ENCODE results near the gene PDGFA. TPM values are rescaled to one million over a fixed set of nuclear protein-coding genes. Genes with fewer than 3 reads are reported as not detected.

PDGFA gene
- total RNA-seq, 1 donor from 2014 or later, result 7.6 TPM

DNA sequence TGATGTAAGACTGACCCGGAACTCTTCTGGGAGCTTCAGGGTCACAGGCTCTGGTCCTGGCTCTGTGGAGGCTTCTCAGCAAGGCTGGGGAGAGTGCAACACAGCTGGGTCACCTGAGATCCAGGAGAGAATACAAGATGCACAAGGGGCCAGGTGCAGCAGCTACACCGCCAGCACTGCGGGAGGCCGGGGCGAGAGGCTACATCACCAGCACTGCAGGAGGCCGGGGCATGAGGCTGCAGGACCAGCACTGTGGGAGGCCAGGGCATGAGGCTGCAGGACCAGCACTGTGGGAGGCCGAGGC is 44.3 kb downstream of the PDGFA start:
- H3K4me1 Mint-ChIP-seq (ENCODE audit: low read depth, unreplicated experiment), result peaks cover 2% of the 10 kb centered on the region
- DNase-seq, result no peak
- TF ChIP-seq, protein P1, sequence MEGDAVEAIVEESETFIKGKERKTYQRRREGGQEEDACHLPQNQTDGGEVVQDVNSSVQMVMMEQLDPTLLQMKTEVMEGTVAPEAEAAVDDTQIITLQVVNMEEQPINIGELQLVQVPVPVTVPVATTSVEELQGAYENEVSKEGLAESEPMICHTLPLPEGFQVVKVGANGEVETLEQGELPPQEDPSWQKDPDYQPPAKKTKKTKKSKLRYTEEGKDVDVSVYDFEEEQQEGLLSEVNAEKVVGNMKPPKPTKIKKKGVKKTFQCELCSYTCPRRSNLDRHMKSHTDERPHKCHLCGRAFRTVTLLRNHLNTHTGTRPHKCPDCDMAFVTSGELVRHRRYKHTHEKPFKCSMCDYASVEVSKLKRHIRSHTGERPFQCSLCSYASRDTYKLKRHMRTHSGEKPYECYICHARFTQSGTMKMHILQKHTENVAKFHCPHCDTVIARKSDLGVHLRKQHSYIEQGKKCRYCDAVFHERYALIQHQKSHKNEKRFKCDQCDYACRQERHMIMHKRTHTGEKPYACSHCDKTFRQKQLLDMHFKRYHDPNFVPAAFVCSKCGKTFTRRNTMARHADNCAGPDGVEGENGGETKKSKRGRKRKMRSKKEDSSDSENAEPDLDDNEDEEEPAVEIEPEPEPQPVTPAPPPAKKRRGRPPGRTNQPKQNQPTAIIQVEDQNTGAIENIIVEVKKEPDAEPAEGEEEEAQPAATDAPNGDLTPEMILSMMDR (IDR thresholded peaks at IDR 0.05; ENCODE audit: partially characterized antibody, unreplicated experiment), result no peak

DNA sequence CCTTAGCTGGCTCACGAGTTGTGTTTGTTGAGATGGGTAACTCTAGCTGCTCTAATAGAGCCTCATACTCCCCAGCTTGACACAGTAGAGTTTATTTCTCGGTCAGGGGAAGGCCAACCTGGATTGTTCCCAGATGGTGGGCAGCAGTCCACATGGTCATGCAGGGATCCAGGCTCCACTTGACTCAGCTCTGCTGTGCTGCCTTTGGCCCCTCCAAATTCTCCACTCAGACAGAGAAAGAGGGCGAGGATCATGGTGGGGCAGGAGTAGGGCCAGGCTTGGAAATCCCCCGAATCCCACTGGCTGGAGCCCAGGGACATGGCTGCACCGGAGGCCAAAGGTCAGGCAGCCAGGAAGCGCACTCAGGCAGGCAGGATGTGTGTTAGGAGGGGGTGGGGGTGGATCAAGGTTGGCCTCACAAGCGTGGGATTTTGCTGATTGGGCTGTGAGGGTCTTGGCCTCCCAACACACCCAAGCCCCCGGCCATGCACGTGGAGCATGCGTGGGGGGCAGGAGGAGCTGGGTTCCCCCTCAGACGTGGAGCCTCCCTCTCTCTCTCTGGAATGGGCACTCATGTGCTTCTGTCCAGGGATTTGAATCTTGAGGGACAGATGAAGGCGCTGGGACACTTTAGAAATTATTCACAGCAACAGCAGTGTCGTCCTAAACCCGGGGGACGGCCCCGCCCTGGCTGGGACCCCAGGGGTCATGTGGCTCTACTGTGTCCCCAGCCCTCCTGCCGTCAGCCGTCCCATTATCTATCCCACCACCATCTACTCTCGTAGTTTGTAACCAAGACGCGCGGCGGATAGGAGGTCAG is 44.8 kb downstream of the PDGFA start:
- TF ChIP-seq, protein P1 (IDR thresholded peaks at IDR 0.05; ENCODE audit: partially characterized antibody, unreplicated experiment), result no peak

More for the DNA sequence above, 44.3 kb downstream of the PDGFA start:
- H3K9me3 Mint-ChIP-seq (ENCODE audit: unreplicated experiment), result peaks cover 2% of the 10 kb centered on the region
- H3K36me3 Mint-ChIP-seq (ENCODE audit: unreplicated experiment), result no peaks in the 10 kb centered on the region
- peaks cover 7% of the 10 kb centered on the region for H3K27me3 Mint-ChIP-seq (ENCODE audit: unreplicated experiment)
- no peak overlapping the region for H3K27ac Mint-ChIP-seq (ENCODE audit: unreplicated experiment)
- H3K4me3 Mint-ChIP-seq (ENCODE audit: unreplicated experiment), result no peak overlapping the region

DNA sequence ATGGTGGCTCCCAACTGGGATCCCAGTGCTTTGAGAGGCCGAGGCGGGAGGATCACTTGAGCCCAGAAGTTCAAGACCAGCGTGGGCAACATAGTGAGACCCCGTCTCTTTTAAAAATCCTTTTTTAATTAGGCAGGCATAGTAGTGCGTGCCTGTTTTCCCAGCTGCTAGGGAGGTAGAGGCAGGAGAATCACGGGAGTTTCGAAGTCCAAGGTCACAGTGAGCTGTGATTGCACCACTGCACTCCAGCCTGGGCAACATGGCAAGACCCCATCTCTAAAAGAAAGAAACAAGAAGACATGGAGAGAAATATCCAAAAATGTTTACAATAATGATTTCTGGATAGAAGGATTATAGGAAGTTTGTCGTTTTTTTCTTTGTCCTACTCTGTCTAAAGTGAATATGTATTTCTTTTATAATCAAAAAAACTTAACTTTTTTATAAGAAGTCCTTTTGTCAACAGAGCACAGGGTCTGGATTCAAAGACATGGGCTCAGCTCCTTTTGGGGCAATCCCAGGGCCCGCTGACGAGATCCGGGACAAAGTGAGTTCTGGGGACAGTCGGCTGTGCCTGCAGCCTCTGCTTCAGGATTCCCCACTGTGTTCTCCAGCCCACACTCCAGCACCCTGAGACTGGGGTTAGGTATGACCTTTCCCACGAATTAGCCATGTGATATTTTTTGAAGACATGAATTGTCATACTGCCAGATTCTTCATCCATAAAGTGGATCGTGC is 45.6 kb downstream of the PDGFA start:
- Mint-ChIP-seq H3K4me3 (ENCODE audit: unreplicated experiment) (no peak overlapping the region), H3K9me3 (ENCODE audit: unreplicated experiment) (peaks cover 2% of the 10 kb centered on the region), H3K27me3 (ENCODE audit: unreplicated experiment) (peaks cover 6% of the 10 kb centered on the region), H3K27ac (ENCODE audit: unreplicated experiment) (no peak overlapping the region), H3K36me3 (ENCODE audit: unreplicated experiment) (no peaks in the 10 kb centered on the region), H3K4me1 (ENCODE audit: low read depth, unreplicated experiment) (peaks cover 2% of the 10 kb centered on the region)
- DNase-seq, result no peak
- TF ChIP-seq, protein P1 (IDR thresholded peaks at IDR 0.05; ENCODE audit: partially characterized antibody, unreplicated experiment), result no peak

More for the DNA sequence above, 44.8 kb downstream of the PDGFA start:
- DNase-seq, result peak; percentile 10
- peaks cover 2% of the 10 kb centered on the region for H3K4me1 Mint-ChIP-seq (ENCODE audit: low read depth, unreplicated experiment)
- H3K27me3 Mint-ChIP-seq (ENCODE audit: unreplicated experiment), result peaks cover 7% of the 10 kb centered on the region
- no peak overlapping the region for H3K27ac Mint-ChIP-seq (ENCODE audit: unreplicated experiment)
- H3K9me3 Mint-ChIP-seq (ENCODE audit: unreplicated experiment), result peaks cover 2% of the 10 kb centered on the region
- no peaks in the 10 kb centered on the region for H3K36me3 Mint-ChIP-seq (ENCODE audit: unreplicated experiment)
- no peak overlapping the region for H3K4me3 Mint-ChIP-seq (ENCODE audit: unreplicated experiment)

DNA sequence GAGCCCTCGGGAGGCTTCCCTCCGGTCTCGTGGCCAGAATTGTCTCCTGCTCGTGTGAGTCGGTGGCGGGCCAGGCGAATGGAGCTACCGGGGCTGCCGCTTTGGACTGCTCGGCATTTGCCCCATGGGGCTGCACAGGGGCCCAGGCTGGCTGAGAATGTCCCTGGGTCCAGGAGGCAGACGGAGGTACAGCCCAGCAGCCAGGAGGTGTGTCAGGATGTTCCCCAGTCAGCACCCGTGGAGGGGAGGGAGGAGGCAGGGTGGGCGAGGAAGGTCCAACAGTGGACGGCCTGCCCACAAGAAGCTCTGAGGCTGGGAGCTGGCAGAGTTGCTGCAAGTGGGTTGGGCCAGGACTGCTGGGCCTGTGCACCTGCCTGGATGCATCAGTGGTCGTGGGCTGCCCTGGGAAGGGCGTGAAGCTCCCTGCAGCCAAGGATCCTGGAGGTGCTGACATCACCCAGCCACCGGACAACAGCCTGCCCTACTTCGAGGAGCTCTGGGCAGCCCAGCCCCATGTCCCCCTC is 46.4 kb downstream of the PDGFA start:
- peak; percentile 6 for DNase-seq
- peaks cover 6% of the 10 kb centered on the region for H3K27me3 Mint-ChIP-seq (ENCODE audit: unreplicated experiment)
- peaks cover 9% of the 10 kb centered on the region for H3K9me3 Mint-ChIP-seq (ENCODE audit: unreplicated experiment)
- H3K4me1 Mint-ChIP-seq (ENCODE audit: low read depth, unreplicated experiment), result peaks cover 2% of the 10 kb centered on the region
- H3K4me3 Mint-ChIP-seq (ENCODE audit: unreplicated experiment), result no peak overlapping the region
- H3K36me3 Mint-ChIP-seq (ENCODE audit: unreplicated experiment), result no peaks in the 10 kb centered on the region
- no peak overlapping the region for H3K27ac Mint-ChIP-seq (ENCODE audit: unreplicated experiment)
- TF ChIP-seq, protein P1 (IDR thresholded peaks at IDR 0.05; ENCODE audit: partially characterized antibody, unreplicated experiment), result no peak

DNA sequence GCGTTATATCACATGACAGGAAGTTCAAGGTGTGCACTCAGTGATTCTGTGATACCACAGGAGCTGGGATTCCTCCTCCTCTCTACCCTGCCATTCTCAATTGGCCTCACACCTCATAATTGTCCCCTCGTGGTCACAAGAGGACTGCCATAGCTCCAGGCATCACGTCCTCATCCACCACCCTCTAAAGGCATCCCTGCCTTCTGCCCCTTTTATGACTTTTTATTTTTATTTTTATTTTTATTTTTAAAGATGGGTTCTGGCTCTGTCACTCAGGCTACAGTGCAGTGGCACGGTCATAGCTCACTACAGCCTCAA is 47.0 kb downstream of the PDGFA start:
- no peak for DNase-seq
- H3K27me3 Mint-ChIP-seq (ENCODE audit: unreplicated experiment), result peaks cover 12% of the 10 kb centered on the region
- peaks cover 2% of the 10 kb centered on the region for H3K4me1 Mint-ChIP-seq (ENCODE audit: low read depth, unreplicated experiment)
- H3K27ac Mint-ChIP-seq (ENCODE audit: unreplicated experiment), result no peak overlapping the region
- TF ChIP-seq, protein P1 (IDR thresholded peaks at IDR 0.05; ENCODE audit: partially characterized antibody, unreplicated experiment), result no peak
- H3K36me3 Mint-ChIP-seq (ENCODE audit: unreplicated experiment), result peaks cover 6% of the 10 kb centered on the region
- H3K4me3 Mint-ChIP-seq (ENCODE audit: unreplicated experiment), result no peak overlapping the region
- H3K9me3 Mint-ChIP-seq (ENCODE audit: unreplicated experiment), result peaks cover 14% of the 10 kb centered on the region

Measured in glutamatergic neuron (in vitro differentiated cells).